ENCODE measurements around the gene JAKMIP2.
"Not testable (repeated sequence)": the region's sequence is repeated elsewhere in the genome, so short reads cannot be mapped to it uniquely, and the experiment has no call there.

The JAKMIP2 gene

GRCh38 chr5:147782110-147783028, at the start of gene JAKMIP2:
TSS of gene JAKMIP2 (minus strand) at chr5:147782728. CDS start at chr5:147671806, 110,922 bp downstream.
- DNase-seq (ENCODE audit: low read depth): no peak
- no peak within 1 kb of the TSS for H3K4me3 ChIP-seq (ENCODE audit: low read depth, low read length)
- no peak for TF ChIP-seq CTCF (IDR thresholded peaks at IDR 0.05; ENCODE audit: control insufficient read depth, extremely low read depth, insufficient read depth)

DNA sequence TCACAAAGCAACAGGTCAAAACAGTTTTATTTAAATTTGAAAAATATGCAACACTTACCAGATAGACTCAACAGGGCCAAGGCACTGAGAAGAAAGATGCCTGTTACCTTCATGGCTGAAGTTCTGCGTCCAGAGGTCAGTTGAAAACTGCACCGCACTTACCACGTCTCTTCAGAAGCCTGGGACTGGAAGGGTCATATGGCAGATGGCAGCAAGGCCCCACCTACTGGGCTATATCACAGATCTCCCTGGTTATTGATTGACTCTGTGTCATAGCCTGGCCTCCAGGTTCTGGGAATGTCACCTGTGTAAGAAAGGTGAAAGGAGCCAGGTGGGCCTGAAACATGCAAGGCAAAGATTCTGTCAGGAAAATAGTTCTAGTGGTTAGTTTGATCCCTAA, 48.9 kb upstream of the JAKMIP2 start, which contains the start of gene SPINK1:
Gene SPINK1, minus strand, starts transcription at position 207 of the 400 bp plus-strand sequence. Its CDS starts 94 bp downstream, at position 113.
- H3K4me3 ChIP-seq (ENCODE audit: low read depth, low read length): no peak within 1 kb of the TSS
- no peak for TF ChIP-seq CTCF (IDR thresholded peaks at IDR 0.05; ENCODE audit: control insufficient read depth, extremely low read depth, insufficient read depth)
- no peak for DNase-seq (ENCODE audit: low read depth)

- DNase-seq (ENCODE audit: low read depth): no peak
- no peak overlapping the region for H3K4me3 ChIP-seq (ENCODE audit: low read depth, low read length)
- TF ChIP-seq CTCF (IDR thresholded peaks at IDR 0.05; ENCODE audit: control insufficient read depth, extremely low read depth, insufficient read depth): no peak
These were observed 47.5 kb upstream of the JAKMIP2 start for GRCh38 chr5:147830035-147830434.

GRCh38 chr5:147827017-147827416, 44.5 kb upstream of the JAKMIP2 start:
- not testable (repeated sequence) for H3K4me3 ChIP-seq (ENCODE audit: low read depth, low read length); DNase-seq (ENCODE audit: low read depth)

- TF ChIP-seq CTCF (IDR thresholded peaks at IDR 0.05; ENCODE audit: control insufficient read depth, extremely low read depth, insufficient read depth): no peak
- H3K4me3 ChIP-seq (ENCODE audit: low read depth, low read length): no peak overlapping the region
- no peak for DNase-seq (ENCODE audit: low read depth)
These were observed 43.8 kb upstream of the JAKMIP2 start for GRCh38 chr5:147826361-147826760.

GRCh38 chr5:147822686-147823491, 40.4 kb upstream of the JAKMIP2 start:
- DNase-seq (ENCODE audit: low read depth): peak; percentile 44
- H3K4me3 ChIP-seq (ENCODE audit: low read depth, low read length): no peak overlapping the region
- peak; percentile 93 for TF ChIP-seq CTCF (IDR thresholded peaks at IDR 0.05; ENCODE audit: control insufficient read depth, extremely low read depth, insufficient read depth)

DNA sequence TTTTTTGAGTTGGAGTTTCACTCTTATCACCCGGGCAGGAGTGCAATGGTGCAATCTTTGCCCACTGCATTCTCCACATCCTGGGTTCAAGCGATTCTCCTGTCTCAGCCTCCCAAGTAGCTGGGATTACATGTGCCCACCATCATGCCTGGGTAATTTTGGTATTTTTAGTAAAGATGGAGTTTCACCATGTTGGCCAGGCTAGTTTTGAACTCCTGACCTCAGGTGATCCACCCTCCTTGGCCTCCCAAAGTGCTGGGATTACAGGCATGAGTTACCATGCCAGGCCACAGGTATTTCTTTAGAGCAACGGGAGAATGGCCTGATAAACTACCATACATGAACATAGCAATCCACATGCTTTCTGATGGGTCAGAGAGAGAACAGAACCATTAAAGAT, 39.7 kb upstream of the JAKMIP2 start:
- H3K4me3 ChIP-seq (ENCODE audit: low read depth, low read length); DNase-seq (ENCODE audit: low read depth): not testable (repeated sequence)
